ENCODE data around the gene RAD21L1.
"Not testable (repeated sequence)": the region's sequence is repeated elsewhere in the genome, so short reads cannot be mapped to it uniquely, and the experiment has no call there.

The RAD21L1 gene

DNA sequence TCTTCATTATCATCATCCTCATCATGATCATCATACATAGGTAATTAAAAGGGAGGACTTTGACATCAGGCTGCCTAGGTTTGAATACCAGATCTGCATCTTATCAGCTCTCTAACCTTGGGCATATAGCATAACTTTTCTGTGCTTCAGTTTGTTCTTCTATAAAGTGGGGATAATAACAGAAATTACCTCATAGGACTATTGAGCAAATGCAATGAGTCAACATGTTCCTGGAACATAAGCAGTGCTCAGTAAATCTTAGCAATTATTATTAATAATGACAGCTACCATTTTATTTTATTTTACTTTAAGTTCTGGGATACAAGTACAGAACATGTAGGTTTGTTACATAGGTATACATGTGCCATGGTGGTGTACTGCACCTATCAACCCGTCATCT is 15.3 kb upstream of the RAD21L1 start:
- Histone ChIP-seq H3K36me3 (no peaks in the 10 kb centered on the region), H3K4me3 (no peak overlapping the region), H3K9me3 (no peaks in the 10 kb centered on the region), H3K4me1 (no peaks in the 10 kb centered on the region), H3K27ac (no peak overlapping the region), H3K27me3 (peaks cover 0 to 13% of the 10 kb centered on the region in 2 donors)
- no peak for DNase-seq
- TF ChIP-seq, protein P1, sequence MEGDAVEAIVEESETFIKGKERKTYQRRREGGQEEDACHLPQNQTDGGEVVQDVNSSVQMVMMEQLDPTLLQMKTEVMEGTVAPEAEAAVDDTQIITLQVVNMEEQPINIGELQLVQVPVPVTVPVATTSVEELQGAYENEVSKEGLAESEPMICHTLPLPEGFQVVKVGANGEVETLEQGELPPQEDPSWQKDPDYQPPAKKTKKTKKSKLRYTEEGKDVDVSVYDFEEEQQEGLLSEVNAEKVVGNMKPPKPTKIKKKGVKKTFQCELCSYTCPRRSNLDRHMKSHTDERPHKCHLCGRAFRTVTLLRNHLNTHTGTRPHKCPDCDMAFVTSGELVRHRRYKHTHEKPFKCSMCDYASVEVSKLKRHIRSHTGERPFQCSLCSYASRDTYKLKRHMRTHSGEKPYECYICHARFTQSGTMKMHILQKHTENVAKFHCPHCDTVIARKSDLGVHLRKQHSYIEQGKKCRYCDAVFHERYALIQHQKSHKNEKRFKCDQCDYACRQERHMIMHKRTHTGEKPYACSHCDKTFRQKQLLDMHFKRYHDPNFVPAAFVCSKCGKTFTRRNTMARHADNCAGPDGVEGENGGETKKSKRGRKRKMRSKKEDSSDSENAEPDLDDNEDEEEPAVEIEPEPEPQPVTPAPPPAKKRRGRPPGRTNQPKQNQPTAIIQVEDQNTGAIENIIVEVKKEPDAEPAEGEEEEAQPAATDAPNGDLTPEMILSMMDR (IDR thresholded peaks at IDR 0.05) = no peak
- intact Hi-C loops (cut with DNase I; ENCODE audit: low total_unique reads) = no loop called here

DNA sequence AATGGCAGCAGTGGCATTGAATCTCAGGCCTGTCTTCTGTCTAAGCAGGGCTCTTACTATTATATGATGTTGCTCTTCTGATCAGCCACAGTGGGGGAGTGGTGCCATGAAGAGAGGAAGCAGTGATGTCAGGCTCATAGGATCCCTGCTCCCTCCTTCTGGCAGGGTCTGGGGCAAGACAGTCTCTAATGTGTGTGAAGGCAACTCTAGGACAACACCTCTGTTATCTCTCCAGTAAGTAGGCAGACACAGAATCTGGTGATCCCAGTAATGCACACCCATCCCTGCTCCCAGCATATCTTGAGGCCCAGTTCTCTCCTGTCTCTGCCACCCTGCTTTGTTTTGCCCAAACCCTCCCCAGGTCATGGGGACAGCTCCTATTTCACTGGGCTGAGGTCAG is 13.8 kb upstream of the RAD21L1 start:
- no peak for DNase-seq
- H3K4me1 ChIP-seq = no peaks in the 10 kb centered on the region
- no peaks in the 10 kb centered on the region for H3K36me3 ChIP-seq
- H3K27me3 ChIP-seq = peaks cover 0 to 20% of the 10 kb centered on the region in 2 donors
- intact Hi-C loops (cut with DNase I; ENCODE audit: low total_unique reads) = no loop called here
- TF ChIP-seq, protein P1 (IDR thresholded peaks at IDR 0.05) = no peak
- H3K9me3 ChIP-seq = no peaks in the 10 kb centered on the region
- H3K4me3 ChIP-seq = no peak overlapping the region
- H3K27ac ChIP-seq = no peak overlapping the region

DNA sequence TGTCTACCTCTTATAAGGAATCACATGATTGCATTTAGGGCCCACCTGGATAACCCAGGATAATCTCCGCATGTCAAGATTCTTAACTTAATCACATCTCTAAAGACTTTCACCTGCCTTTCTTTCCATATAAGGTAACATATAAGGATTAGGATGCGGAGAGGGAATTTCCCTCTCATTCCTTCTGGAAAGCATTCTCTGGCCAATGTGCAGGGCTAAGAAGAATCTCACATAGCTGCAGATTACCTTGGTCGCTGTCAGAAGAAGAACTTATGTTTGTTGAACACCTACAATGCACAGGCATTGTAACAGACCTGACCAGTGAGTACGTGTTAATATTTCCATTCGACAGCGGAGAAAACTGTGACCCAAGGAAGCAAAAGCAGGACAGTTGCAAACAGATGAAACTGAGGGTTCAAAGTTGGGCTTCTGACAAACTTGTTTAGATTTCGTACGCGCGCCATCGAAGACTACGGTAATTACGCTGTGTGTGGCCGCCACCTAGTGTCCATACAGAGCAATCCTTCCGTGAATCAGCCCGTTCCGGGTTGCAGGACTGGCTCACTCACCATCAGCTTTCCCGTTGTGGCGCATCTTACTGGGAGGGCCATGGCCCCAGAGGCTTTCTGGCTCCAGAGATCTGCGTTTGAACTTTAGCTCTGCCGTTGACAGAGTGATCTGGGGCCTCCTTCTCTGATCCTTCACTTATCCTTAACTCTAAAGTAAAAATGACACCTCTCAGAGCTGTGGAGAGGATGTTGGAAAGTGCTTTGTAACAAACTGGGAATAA is 13.0 kb upstream of the RAD21L1 start:
- Histone ChIP-seq H3K27me3 (peaks cover 0 to 23% of the 10 kb centered on the region in 2 donors), H3K9me3 (no peaks in the 10 kb centered on the region), H3K27ac (no peak overlapping the region), H3K4me3 (no peak overlapping the region), H3K36me3 (no peaks in the 10 kb centered on the region), H3K4me1 (no peaks in the 10 kb centered on the region)
- TF ChIP-seq, protein P1 (IDR thresholded peaks at IDR 0.05) = peak; percentile 54 to 70
- intact Hi-C loops (cut with DNase I; ENCODE audit: low total_unique reads) = no loop called here
- peak; percentile 70 to 73 for DNase-seq

DNA sequence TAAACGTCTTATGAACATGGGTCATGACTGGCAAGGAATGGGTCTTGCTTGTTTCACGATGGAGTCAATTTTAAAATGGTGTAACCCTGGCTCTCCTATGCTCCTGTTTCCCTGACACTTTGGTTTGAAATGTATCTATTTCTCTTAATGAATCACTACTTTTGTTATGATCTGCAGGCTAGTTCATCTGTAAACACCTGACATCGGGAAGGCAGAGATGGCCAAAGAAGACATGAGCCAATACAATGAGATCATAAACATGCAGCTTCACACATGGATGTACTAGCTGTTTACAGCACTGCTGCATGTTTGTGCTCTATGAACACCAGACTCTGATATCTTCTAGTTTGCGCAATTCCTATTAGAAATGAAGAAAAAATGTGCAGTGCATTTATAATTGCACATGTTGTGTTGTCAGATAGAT is 11.0 kb upstream of the RAD21L1 start:
- Histone ChIP-seq H3K4me3 (no peak overlapping the region), H3K27me3 (peaks cover 0 to 23% of the 10 kb centered on the region in 2 donors), H3K4me1 (no peaks in the 10 kb centered on the region), H3K27ac (no peak overlapping the region), H3K36me3 (no peaks in the 10 kb centered on the region), H3K9me3 (no peaks in the 10 kb centered on the region)
- TF ChIP-seq, protein P1 (IDR thresholded peaks at IDR 0.05) = no peak
- DNase-seq = no peak
- intact Hi-C loops (cut with DNase I; ENCODE audit: low total_unique reads) = no loop called here

DNA sequence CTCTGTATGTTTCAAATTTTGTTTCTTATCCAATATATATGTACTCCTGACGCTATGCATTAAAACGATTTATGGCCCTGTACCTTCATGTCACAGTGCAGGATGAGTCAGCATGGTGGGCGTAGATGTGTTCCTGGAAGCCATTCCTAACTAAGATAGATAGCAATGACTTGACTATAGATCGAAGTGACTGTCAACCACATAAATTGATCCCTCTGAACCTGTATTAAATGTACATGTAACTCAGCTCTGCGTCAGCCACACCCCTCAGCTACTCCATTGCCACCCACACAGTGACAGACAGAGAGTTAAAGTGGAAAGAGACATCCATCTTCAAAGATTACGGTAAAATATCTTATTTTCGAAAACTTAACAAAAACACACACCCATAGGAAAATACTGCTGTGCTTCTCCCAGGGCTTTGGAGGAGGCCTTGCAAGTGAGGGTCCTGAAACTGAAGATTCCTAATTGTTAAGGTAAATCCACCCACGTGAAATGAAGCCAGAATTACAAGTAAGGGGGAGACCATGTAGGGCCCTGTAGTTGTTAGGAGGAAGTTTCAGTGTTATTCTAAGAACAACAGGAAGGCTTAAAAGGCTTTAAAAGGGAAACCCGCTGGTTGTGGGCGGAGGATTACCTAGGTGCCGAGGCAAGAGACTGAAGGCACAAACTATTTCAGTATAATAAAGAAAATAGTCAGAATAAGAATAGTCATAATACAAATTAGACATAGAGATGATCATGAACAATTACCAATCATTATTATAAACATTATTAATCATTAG is 10.3 kb upstream of the RAD21L1 start:
- DNase-seq = no peak
- Histone ChIP-seq H3K4me3 (no peak overlapping the region), H3K4me1 (no peaks in the 10 kb centered on the region), H3K27me3 (peaks cover 0 to 23% of the 10 kb centered on the region in 2 donors), H3K27ac (no peak overlapping the region), H3K9me3 (no peaks in the 10 kb centered on the region), H3K36me3 (no peaks in the 10 kb centered on the region)
- TF ChIP-seq, protein P1 (IDR thresholded peaks at IDR 0.05) = no peak
- intact Hi-C loops (cut with DNase I; ENCODE audit: low total_unique reads) = no loop called here

DNA sequence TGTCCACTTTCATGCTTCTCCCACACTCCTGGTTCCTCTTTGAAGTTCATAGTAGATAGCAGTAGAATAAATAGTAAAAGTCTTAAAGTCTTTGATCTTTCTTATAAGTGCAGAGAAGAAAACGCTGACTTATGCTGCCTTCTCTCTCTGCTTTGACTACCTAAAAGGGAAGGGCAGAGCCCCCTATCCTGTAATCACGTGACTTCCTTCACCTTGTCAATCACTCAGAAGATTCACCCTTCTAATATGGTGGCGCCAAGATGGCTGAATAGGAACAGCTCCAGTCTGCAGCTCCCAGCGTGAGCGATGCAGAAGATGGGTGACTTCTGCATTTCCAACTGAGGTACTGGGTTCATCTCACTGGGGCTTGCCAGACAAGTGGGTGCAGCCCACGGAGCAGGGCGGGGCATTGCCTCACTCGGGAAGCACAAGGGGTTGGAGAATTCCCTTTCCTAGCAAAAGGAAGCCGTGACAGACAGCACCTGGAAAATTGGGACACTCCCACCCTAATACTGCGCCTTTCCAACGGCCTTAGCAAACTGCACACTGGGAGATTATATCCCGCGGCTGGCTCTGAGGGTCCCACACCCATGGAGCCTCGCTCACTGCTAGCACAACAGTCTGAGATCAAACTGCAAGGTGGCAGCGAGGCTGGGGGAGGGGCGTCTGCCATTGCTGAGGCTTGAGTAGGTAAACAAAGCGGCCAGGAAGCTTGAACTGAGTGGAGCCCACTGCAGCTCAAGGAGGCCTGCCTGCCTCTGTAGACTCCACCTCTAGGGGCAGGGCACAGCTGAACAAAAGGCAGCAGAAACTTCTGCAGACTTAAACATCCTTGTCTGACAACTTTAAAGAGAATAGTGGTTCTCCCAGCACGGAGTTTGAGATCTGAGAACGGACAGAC is 9.1 kb upstream of the RAD21L1 start:
- H3K27ac ChIP-seq; intact Hi-C loops (cut with DNase I; ENCODE audit: low total_unique reads); H3K36me3 ChIP-seq; H3K4me1 ChIP-seq; H3K9me3 ChIP-seq; H3K4me3 ChIP-seq; DNase-seq: not testable (repeated sequence)
- H3K27me3 ChIP-seq = peaks cover 0 to 23% of the 10 kb centered on the region in 2 donors

DNA sequence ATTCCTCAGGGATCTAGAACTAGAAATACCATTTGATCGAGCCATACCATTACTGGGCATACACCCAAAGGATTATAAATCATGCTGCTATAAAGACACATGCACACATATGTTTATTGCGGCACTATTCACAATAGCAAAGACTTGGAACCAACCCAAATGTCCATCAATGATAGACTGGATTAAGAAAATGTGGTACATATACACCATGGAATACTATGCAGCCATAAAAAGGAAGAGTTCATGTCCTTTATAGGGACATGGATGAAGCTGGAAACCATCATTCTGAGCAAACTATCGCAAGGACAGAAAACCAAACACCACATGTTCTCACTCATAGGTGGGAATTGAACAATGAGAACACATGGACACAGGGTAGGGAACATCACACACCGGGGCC is 3.1 kb upstream of the RAD21L1 start:
- H3K4me3 ChIP-seq; H3K27ac ChIP-seq; DNase-seq; H3K9me3 ChIP-seq; intact Hi-C loops (cut with DNase I; ENCODE audit: low total_unique reads); H3K36me3 ChIP-seq: not testable (repeated sequence)
- Histone ChIP-seq H3K4me1 (peaks cover 0 to 21% (median 12%) of the 10 kb centered on the region in 4 donors), H3K27me3 (peaks cover 0 to 26% of the 10 kb centered on the region in 2 donors)

All from tibial artery (tissue), 4 donors.